ENCODE data around the gene FUT1. TPM values are rescaled to one million over a fixed set of nuclear protein-coding genes. Genes with fewer than 3 reads are reported as not detected.

FUT1 gene
- total and polyA plus RNA-seq, 9 of the 15 experiments (the other 6 are each of a cell fraction or from before 2014, with no cell fraction given): 2.3 to 18.5 (median 8.8) TPM

DNA sequence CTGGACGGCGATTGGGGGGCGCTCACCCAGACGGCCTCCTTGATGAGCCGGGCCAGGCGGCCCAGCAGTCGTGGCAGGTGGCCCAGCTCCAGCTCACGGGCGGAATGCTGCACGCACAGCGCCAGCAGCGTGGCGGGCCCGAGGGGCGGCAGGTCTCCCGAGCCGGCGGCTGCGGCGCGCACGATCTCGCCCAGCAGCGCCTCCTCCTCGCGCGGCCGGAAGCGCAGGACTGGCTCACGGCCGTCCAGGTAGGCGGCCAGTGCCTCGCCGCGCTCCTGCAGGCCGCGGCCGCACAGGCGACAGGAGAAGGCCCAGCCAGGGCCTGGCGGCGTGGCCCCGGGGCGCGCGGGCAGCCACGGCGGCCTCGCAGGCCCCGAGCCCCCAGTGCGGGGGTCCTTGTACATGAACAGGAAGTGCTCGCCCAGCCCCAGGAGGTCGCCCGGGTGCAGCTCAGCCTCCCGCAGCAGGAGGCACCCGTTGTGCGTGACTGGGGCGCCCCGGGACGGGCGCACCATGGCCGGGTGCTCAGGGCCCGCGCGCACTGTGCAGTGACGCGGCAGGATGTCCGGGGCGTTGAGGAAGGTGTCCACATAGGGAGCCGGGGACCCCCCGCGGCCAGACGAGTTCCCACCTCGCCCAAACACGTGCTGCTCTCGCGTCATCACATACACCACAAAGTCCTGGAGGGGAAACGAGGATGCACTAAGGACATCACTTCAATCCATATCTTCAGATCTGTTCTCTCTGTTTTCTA lies 23.4 kb downstream of the FUT1 start:
- no peaks in the 10 kb centered on the region for H4K20me1 ChIP-seq (replicated peaks; ENCODE audit: control insufficient read depth, insufficient read depth, low read length)
- intact Hi-C loops (cut with micrococcal nuclease) (no loop called here), in situ Hi-C loops (cut with MboI) (no loop called here)
- H3K9me1 ChIP-seq (ENCODE audit: control insufficient read depth, insufficient read depth, low read length): no peaks in the 10 kb centered on the region
- H2AFZ ChIP-seq (ENCODE audit: low read depth, low read length): no peak overlapping the region
- peaks cover 4% of the 10 kb centered on the region; the same call in 2 of the 3 replicates for H3K36me3 ChIP-seq (ENCODE audit: control insufficient read depth, insufficient read depth, low read length)
- CTCF ChIA-PET (ENCODE audit: low intra/inter-chr PET ratio): no interaction called here
- H3K4me1 ChIP-seq (replicated peaks in 1 of 2; ENCODE audit: control insufficient read depth in 2 of 2, insufficient read depth in 2 of 2, low read length in 2 of 2): peaks cover 7% of the 10 kb centered on the region in 2 experiments; a peak in 4 of 5 replicates
- BruUV-seq (replicated peaks): no TSS peak
- POLR2A ChIA-PET: no interaction called here
- no peaks in the 10 kb centered on the region for H3K27me3 ChIP-seq (ENCODE audit: control insufficient read depth in 2 of 2, insufficient read depth in 2 of 2, low read length in 2 of 2)
- WGBS (ENCODE audit: insufficient coverage, low coverage, missing lambda C conversion rate): 90% methylated on average over 53 of the region's 77 CpGs
- no peak overlapping the region for H3K4me3 ChIP-seq
- no peaks in the 10 kb centered on the region for H3K9me3 ChIP-seq (replicated peaks; ENCODE audit: control insufficient read depth, insufficient read depth, low read depth, low read length)
- H3K27ac ChIP-seq (ENCODE audit: extremely low read depth, low read depth, low read length): no peak overlapping the region
- H3K79me2 ChIP-seq (ENCODE audit: control insufficient read depth, insufficient read depth, low read length): no peaks in the 10 kb centered on the region
- FAIRE-seq: no peak
- ATAC-seq: no peak
- DNase-seq (ENCODE audit: extremely low read depth in 1 of 4, low spot score in 3 of 4): no peak
- H3K9ac ChIP-seq (ENCODE audit: insufficient read depth in 1 of 2, low read depth in 2 of 2, low read length in 2 of 2): no peak overlapping the region
- TF ChIP-seq, protein P1, sequence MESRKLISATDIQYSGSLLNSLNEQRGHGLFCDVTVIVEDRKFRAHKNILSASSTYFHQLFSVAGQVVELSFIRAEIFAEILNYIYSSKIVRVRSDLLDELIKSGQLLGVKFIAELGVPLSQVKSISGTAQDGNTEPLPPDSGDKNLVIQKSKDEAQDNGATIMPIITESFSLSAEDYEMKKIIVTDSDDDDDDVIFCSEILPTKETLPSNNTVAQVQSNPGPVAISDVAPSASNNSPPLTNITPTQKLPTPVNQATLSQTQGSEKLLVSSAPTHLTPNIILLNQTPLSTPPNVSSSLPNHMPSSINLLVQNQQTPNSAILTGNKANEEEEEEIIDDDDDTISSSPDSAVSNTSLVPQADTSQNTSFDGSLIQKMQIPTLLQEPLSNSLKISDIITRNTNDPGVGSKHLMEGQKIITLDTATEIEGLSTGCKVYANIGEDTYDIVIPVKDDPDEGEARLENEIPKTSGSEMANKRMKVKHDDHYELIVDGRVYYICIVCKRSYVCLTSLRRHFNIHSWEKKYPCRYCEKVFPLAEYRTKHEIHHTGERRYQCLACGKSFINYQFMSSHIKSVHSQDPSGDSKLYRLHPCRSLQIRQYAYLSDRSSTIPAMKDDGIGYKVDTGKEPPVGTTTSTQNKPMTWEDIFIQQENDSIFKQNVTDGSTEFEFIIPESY (CRISPR knock-in tag; IDR thresholded peaks at IDR 0.05): 0 out of 2 replicates have a peak, but pooled peaks have one; percentile 13
- TF ChIP-seq RFX7 (CRISPR knock-in tag; IDR thresholded peaks at IDR 0.05): no peak
- TF ChIP-seq, protein P2, sequence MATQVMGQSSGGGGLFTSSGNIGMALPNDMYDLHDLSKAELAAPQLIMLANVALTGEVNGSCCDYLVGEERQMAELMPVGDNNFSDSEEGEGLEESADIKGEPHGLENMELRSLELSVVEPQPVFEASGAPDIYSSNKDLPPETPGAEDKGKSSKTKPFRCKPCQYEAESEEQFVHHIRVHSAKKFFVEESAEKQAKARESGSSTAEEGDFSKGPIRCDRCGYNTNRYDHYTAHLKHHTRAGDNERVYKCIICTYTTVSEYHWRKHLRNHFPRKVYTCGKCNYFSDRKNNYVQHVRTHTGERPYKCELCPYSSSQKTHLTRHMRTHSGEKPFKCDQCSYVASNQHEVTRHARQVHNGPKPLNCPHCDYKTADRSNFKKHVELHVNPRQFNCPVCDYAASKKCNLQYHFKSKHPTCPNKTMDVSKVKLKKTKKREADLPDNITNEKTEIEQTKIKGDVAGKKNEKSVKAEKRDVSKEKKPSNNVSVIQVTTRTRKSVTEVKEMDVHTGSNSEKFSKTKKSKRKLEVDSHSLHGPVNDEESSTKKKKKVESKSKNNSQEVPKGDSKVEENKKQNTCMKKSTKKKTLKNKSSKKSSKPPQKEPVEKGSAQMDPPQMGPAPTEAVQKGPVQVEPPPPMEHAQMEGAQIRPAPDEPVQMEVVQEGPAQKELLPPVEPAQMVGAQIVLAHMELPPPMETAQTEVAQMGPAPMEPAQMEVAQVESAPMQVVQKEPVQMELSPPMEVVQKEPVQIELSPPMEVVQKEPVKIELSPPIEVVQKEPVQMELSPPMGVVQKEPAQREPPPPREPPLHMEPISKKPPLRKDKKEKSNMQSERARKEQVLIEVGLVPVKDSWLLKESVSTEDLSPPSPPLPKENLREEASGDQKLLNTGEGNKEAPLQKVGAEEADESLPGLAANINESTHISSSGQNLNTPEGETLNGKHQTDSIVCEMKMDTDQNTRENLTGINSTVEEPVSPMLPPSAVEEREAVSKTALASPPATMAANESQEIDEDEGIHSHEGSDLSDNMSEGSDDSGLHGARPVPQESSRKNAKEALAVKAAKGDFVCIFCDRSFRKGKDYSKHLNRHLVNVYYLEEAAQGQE (IDR thresholded peaks at IDR 0.05; ENCODE audit: borderline replicate concordance): no peak
- TF ChIP-seq, protein P2 (CRISPR knock-in tag; IDR thresholded peaks at IDR 0.05; ENCODE audit: low read depth): no peak
- no peak overlapping the region for H3K4me2 ChIP-seq (ENCODE audit: insufficient read depth, low read length)

Measured in K562 (cell line).